Measurements from ENCODE around the gene SAXO2.
"Not testable (repeated sequence)": the region's sequence is repeated elsewhere in the genome, so short reads cannot be mapped to it uniquely, and the experiment has no call there.

The SAXO2 gene, protein sequence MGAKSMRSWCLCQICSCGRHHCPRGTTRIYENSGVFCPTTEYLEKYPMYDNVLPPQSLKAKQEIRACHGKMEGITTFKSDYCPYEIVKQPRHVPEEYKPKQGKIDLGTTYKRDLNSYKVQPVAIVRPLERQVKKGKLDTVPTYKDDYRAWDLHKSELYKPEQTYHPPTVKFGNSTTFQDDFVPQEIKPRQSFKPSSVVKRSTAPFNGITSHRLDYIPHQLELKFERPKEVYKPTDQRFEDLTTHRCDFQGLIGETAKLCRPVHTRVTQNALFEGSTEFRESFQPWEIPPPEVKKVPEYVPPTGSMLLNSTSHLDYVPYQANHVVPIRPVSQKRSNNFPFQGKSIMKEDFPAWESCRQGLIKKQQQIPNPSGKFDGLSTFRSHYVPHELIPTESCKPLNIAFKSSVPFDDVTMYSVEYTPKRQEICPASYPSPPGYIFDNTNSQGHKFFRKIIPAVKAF

GRCh38 chr15:82262422-82263026 lies at the start of gene SAXO2, which contains the start of gene EFL1:
Gene SAXO2 (plus strand): TSS chr15:82262818. CDS start chr15:82262880, 62 bp downstream.
Gene EFL1 (minus strand): TSS chr15:82262734. CDS start chr15:82261778, 956 bp downstream.
- DNase-seq (ENCODE audit: low read depth), result peak; percentile 88

DNA sequence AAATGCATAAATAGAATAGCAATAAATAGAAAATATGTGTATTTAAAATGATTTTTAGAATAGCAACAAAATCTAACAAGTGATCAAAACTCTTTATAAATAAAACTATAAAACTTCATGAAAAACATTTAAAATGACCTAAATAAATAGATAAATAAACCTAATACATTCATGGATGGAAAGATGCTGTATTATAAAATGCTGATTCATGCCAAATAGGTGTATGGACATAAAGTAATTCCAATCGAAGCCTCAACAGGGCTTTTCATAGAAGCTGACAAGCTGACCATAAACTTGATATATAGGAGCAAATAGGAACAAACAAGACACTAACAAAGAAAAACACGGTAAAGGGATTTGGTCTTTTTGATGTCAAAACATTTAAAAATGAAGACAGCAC lies 46.5 kb upstream of the SAXO2 start:
- DNase-seq (ENCODE audit: low read depth), result not testable (repeated sequence)

DNA sequence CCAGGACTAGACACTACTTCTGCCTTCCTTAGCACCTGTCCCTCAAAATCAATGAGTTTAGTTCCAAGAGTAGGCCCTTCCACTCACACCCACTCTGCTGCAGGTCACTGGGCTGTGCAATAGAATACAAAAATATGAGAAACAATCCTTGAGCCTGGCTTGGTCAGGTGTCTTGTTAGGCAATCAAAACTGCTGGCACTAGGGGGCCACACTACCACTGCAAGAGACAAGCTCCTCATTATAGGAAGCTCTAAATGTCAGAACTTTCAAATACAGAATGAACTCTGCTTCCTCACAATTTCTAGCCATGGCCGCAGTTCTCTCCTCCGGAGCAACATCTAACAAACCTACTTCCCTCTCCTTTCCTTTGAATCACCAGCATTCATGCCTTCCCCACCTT lies 41.1 kb upstream of the SAXO2 start:
- not testable (repeated sequence) for DNase-seq (ENCODE audit: low read depth)

DNA sequence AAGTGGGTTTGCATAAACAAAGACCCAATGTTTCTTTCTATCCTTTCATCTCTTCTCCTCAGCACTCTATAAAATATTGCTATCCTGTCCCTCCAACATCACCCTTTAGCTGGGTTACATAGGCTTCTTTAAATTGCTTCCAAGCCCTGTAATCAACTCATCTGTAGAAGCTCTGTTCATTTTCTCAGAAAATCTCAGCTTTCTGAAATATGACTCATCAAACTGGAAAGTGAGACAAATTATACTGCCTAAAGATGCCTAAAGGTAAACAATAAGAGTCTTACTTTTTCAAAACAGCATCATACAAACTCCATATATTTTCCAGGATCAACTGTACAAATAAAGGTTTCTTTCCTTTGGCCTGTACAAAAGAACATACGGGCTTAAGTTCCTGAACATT lies 33.9 kb upstream of the SAXO2 start:
- no peak for DNase-seq (ENCODE audit: low read depth)

DNA sequence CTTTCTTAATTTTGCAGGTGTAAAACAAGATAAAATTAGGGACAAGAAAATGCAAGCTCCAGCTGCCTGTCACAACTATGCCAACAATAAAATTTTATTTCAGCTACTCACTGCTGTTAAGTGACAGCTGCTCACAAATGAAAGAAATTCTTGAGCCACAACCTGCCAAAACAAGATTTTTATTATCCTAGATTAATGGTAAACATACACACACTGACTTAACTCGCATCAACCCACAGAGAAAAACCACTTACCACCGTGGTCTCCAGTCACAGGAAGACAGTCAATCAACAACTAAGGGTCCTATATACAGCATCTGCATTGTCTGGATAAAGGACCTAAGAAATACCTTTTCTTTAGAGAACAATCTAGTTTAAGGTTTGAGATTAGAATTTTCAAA lies 31.4 kb upstream of the SAXO2 start:
- DNase-seq (ENCODE audit: low read depth), result no peak

GRCh38 chr15:82231842-82232241 lies 30.8 kb upstream of the SAXO2 start:
- DNase-seq (ENCODE audit: low read depth), result no peak

DNA sequence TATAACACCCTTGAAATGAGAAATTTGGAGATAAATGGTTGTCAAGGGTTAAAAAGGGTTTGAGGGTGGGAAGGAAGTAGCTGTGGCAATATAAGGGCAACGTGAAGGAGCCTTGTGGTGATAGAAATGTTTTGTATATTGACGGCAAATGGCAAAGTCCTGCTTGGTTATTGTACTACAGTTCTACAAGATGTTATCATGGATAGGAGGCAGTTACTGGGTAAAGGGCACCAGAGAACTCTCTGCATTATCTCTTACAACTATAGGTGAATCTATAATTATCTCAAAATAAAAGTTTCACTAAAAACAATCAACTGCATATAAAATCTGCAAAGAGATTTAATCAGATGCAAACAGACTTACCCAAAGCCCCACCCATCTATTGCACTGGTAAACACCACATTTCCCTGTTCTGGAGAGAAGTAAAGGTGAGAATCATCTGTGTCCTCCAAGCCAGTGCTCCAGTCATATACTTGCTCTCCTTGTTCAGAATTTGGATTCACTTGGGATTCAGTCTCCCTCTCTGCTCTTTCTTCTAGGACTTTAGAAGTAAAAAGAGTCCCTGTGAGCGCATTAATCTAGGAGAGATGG lies 24.6 kb upstream of the SAXO2 start:
- DNase-seq (ENCODE audit: low read depth), result not testable (repeated sequence)

- no peak for DNase-seq (ENCODE audit: low read depth)
Observed at GRCh38 chr15:82239685-82240391, 22.8 kb upstream of the SAXO2 start.

DNA sequence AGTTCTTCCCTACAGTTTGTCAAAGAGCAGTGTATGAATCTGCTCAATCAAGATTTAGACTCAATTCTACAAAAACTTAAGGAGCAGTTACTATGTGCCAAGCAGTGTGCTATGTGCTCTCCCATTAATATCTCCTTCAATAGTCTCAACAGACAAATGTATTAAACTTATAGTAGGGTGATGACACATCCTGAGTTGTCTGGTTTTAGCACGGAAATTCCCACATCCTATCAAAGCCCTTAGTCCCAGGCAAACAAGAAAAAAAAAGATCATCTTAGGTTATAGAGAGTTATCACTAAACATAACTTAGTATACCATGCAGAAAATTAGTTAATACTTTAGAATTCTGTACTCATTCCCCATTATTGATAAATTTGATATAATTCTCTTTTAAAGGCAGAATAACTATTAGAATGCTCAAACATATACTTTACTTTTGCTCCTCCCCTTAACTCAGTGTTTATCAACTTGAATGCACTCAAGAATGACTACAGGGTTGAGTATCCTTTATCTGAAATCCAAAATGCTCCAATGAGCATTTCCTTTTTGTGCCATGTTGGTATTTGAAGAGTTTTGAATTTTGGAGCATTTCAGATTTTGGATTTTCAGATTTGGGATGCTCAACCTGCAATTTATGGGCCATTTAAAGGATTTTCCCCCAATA lies 20.6 kb upstream of the SAXO2 start:
- DNase-seq (ENCODE audit: low read depth), result not testable (repeated sequence)

DNA sequence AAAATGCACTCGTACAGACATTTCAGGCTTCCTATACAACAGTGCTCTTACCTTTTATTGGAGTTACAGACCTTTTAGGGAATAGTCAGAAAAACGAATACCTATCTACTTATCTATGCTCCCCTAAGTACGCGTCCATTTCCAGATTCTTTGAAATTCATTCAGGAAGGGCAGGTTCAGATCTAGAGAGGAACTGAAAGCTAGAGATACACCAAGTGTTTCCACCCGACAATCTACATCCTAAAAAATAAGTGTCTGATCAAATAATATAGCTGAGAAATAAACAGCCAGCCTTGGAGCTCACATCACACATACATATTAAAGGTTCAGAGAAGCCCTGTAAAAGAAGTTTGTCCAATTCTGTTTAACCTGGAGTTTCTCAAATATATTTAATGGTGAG lies 19.0 kb upstream of the SAXO2 start:
- not testable (repeated sequence) for DNase-seq (ENCODE audit: low read depth)

DNA sequence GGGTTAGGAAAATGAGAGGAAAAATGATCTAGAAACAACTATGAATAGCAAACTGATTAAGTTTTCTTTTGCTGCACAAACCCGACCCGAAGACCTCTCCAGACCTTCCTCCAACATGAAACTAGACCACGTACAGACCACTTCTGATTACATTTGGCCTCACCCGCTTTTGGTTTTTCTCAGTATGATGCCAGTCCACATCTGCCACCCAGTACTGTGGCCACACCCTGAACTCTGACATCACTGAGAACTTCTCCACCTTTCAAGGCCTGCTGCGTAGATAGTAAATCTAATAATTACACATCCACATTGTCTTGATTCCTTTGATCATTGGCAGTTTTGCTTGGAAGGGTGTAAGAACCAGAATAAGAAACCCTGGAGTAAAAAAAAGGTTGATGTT lies 16.7 kb upstream of the SAXO2 start:
- DNase-seq (ENCODE audit: low read depth), result not testable (repeated sequence)

DNA sequence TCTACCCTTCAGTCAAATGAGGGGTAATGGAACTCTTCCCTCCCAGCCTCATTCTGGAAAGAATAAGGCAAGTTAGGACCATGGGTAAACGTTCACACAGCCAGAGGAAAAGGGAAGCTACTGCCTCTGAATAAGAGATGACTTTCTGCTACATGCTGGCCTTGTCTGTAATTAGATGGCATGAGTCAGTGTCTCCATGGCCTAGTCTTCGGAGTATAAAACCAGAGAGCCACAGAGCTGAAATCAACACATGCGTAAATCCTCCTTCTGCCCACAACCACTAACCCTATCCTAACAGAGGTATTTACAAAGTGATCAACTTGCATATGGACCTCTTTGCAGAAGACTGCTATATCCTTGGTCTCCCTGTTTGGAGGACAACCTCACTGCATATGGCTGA lies 14.4 kb upstream of the SAXO2 start:
- not testable (repeated sequence) for DNase-seq (ENCODE audit: low read depth)

DNA sequence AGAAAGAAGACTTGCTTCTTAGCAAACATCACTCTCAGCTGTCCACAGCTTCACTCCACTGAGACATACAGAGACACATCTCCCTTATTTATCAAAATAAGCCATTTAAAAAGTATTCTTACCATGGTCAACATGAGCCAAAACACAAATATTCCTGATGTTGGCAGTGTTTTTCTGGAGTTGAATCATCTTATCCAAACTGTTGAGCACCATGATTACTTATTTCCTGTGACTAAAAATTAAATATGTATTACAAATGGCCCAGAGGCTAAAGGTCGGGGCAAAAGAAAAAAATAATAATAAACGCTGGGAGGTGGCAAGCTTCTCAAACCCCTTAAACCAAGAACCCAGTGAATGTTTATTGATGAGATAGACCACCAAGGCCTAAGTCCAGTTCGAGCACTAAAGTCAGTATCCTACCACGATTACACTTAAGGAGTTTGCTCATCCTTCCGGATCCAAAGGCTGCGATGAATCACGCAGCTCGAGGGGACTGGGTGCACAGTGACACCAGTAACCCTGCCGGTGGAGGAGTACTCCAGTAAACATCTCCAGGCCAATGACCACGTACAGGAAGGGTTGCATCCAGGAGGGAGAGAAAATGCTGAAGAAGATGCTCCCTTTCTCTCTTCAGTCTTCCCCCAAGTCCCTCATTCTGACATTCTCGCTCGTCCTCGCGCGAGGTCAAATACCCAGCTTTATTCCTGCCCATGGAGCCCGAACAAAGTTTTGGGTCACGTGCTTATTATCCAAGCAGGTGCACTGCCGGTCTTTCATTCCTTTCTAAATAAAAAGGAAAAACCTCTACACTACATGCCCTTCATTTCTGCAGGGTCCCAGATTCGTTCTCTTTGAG lies 824 bp upstream of the SAXO2 start:
- not testable (repeated sequence) for DNase-seq (ENCODE audit: low read depth)

DNA sequence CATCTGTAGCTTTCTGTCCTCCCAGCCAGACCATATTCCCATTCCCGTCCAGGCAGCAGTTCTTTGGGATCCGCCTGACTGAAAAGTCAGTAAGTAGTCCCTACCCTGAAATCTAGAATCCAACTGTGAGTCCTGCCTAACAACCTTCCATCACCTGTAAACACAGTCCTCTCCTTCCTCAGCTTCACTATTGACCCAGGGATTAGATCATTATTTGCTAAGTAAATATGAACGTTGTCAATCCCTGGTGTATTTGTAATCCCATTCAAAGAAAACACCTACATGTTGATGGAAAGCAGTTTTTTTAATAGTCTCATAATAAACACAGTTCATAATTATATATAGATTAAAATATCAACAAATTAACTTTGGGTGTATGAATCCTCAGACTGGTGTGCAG lies 732 bp downstream of the SAXO2 start:
- no peak for DNase-seq (ENCODE audit: low read depth)

DNA sequence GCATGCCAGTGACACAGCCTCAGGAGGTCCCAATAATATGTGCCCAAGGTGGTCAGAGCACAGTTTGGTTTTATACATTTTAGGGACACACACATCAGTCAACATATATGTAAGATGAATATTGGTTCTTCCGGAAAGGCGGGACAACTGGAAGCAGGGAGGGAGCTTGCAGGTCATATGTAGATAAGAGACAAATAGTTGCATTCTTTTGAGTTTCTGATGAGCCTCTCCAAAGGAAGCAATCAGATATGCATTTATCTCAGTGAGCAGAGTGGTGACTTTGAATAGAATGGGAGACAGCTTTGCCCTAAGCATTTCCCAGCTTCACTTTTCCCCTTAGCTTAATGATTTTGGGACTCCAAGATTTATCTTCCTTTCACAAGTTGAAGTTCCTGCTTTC lies 4.5 kb downstream of the SAXO2 start:
- DNase-seq (ENCODE audit: low read depth), result not testable (repeated sequence)

GRCh38 chr15:82268454-82268853 lies 5.8 kb downstream of the SAXO2 start:
- DNase-seq (ENCODE audit: low read depth), result not testable (repeated sequence)

GRCh38 chr15:82272154-82272553 lies 9.5 kb downstream of the SAXO2 start:
- DNase-seq (ENCODE audit: low read depth), result no peak

- DNase-seq (ENCODE audit: low read depth), result no peak
Observed at GRCh38 chr15:82275410-82275809, 12.8 kb downstream of the SAXO2 start.

- not testable (repeated sequence) for DNase-seq (ENCODE audit: low read depth)
Observed at GRCh38 chr15:82281276-82281675, 18.7 kb downstream of the SAXO2 start.

- DNase-seq (ENCODE audit: low read depth), result not testable (repeated sequence)
Observed at GRCh38 chr15:82282386-82282785, 19.8 kb downstream of the SAXO2 start.

DNA sequence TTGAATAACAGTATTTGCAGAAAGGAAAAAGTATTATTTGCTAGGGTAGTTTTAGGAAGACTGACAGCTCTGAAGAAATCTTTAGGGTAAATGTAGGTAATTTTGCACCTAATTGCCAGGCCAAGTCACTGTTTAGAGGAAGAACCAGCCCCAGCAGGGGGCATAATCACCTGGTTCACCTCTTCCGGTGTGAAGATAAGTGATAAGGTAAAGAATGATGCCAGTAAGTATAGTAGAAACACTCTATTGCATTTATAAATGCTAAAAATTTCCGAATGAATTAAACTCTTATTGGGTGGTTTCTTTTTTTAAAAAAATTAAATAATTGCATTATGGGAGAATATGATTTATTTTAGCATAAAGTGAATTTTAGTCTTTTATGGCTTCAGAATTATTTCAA lies 21.8 kb downstream of the SAXO2 start:
- not testable (repeated sequence) for DNase-seq (ENCODE audit: low read depth)

Data from T-helper 22 cell (primary cell).